ENCODE results near the gene CKAP5.
"Not testable (repeated sequence)": the region's sequence is repeated elsewhere in the genome, so short reads cannot be mapped to it uniquely, and the experiment has no call there.

DNA sequence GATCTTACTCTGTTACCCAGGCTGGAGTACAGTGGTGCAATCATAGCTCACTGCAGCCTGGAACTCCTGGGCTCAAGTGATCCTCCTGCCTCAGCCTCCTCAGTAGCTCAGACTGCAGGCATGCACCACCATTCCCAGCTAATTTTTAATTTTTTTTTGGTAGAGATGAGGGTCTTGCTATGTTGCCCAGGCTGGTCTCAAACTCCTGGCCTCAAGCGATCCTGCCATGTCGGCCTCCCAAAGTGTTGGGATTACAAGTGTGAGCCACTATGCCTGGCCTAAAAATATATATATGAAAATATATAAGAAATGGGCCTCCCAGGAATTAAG lies 128.3 kb downstream of the CKAP5 start:
- TF ChIP-seq, protein P1, sequence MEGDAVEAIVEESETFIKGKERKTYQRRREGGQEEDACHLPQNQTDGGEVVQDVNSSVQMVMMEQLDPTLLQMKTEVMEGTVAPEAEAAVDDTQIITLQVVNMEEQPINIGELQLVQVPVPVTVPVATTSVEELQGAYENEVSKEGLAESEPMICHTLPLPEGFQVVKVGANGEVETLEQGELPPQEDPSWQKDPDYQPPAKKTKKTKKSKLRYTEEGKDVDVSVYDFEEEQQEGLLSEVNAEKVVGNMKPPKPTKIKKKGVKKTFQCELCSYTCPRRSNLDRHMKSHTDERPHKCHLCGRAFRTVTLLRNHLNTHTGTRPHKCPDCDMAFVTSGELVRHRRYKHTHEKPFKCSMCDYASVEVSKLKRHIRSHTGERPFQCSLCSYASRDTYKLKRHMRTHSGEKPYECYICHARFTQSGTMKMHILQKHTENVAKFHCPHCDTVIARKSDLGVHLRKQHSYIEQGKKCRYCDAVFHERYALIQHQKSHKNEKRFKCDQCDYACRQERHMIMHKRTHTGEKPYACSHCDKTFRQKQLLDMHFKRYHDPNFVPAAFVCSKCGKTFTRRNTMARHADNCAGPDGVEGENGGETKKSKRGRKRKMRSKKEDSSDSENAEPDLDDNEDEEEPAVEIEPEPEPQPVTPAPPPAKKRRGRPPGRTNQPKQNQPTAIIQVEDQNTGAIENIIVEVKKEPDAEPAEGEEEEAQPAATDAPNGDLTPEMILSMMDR (conservative IDR thresholded peaks at IDR 0.05 in 1 of 2, IDR thresholded peaks at IDR 0.05 in 1 of 2; ENCODE audit: low read depth in 1 of 2, low read length in 2 of 2), result not testable (repeated sequence)
- not testable (repeated sequence) for TF ChIP-seq EZH2 (IDR thresholded peaks at IDR 0.05; ENCODE audit: low read length, missing control alignments)

Data from fibroblast of lung (primary cell).